SIG-M5 treated with dmso at 0.1 percent for 504 hours (cell line): ENCODE data around the gene HEPN1.

ENCODE experiments used
- DNase-seq: peaks from one replicate; lab custom pipeline; 2025; ENCODE audit not compliant: unreplicated experiment; lab: John Stamatoyannopoulos, UW

Gene HEPN1

GRCh38 chr11:124918950-124919349 is at the start of gene HEPN1:
HEPN1 (plus strand) TSS chr11:124919250.
- no peak for DNase-seq

- DNase-seq: no peak
Measured at GRCh38 chr11:124869331-124869730, 49.7 kb upstream of the HEPN1 start.

GRCh38 chr11:124869856-124870387 is 49.1 kb upstream of the HEPN1 start:
- no peak for DNase-seq

GRCh38 chr11:124870430-124870829 is 48.6 kb upstream of the HEPN1 start:
- no peak for DNase-seq

GRCh38 chr11:124872280-124872679 is 46.8 kb upstream of the HEPN1 start:
- no peak for DNase-seq

- DNase-seq: no peak
Measured at GRCh38 chr11:124872741-124873140, 46.3 kb upstream of the HEPN1 start.

- DNase-seq: no peak
Measured at GRCh38 chr11:124873951-124874350, 45.1 kb upstream of the HEPN1 start.

GRCh38 chr11:124874571-124875255 is 44.3 kb upstream of the HEPN1 start:
- DNase-seq: no peak

- no peak for DNase-seq
Measured at GRCh38 chr11:124875401-124875800, 43.6 kb upstream of the HEPN1 start.

GRCh38 chr11:124875943-124876817 is 42.9 kb upstream of the HEPN1 start:
- DNase-seq: peak; percentile 77

GRCh38 chr11:124876818-124877630 is 42.0 kb upstream of the HEPN1 start:
- DNase-seq: no peak

- no peak for DNase-seq
Measured at GRCh38 chr11:124877631-124877909, 41.5 kb upstream of the HEPN1 start.

GRCh38 chr11:124877910-124878758 is 40.9 kb upstream of the HEPN1 start:
- DNase-seq: no peak

GRCh38 chr11:124878759-124879492 is 40.1 kb upstream of the HEPN1 start:
- DNase-seq: no peak

- no peak for DNase-seq
Measured at GRCh38 chr11:124879493-124880289, 39.4 kb upstream of the HEPN1 start.

GRCh38 chr11:124880290-124880611 is 38.8 kb upstream of the HEPN1 start:
- DNase-seq: no peak

- no peak for DNase-seq
Measured at GRCh38 chr11:124880958-124881357, 38.1 kb upstream of the HEPN1 start.

- no peak for DNase-seq
Measured at GRCh38 chr11:124882339-124883071, 36.5 kb upstream of the HEPN1 start.

- DNase-seq: no peak
Measured at GRCh38 chr11:124884340-124884739, 34.7 kb upstream of the HEPN1 start.
